ENCODE measurements around the gene RAB11FIP4.

DNA sequence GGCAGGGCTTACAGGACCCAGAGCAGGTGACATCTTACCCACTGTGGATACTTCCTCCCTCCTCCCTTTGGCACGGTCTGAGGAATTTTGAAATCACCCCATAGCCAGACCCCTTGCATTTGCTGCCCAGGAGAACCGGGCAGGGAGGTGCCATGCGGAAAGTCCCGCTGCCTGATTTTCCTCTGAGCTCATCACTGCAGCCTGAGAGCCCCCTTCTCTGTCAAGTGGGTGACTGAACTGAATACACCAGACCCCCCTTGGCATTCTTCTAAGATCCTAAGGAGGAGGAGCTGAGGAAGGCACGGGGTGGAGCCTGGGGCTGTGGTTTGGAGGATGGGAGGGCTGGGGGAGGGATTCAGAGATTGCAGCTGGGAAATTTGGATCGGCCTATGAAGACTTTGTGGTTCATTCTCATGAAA lies 173.4 kb downstream of the RAB11FIP4 start:
- TF ChIP-seq, protein P1, sequence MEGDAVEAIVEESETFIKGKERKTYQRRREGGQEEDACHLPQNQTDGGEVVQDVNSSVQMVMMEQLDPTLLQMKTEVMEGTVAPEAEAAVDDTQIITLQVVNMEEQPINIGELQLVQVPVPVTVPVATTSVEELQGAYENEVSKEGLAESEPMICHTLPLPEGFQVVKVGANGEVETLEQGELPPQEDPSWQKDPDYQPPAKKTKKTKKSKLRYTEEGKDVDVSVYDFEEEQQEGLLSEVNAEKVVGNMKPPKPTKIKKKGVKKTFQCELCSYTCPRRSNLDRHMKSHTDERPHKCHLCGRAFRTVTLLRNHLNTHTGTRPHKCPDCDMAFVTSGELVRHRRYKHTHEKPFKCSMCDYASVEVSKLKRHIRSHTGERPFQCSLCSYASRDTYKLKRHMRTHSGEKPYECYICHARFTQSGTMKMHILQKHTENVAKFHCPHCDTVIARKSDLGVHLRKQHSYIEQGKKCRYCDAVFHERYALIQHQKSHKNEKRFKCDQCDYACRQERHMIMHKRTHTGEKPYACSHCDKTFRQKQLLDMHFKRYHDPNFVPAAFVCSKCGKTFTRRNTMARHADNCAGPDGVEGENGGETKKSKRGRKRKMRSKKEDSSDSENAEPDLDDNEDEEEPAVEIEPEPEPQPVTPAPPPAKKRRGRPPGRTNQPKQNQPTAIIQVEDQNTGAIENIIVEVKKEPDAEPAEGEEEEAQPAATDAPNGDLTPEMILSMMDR (IDR thresholded peaks at IDR 0.05) = no peak
- TF ChIP-seq ZFX (IDR thresholded peaks at IDR 0.05; ENCODE audit: borderline replicate concordance) = no peak

All from 22Rv1 (cell line).